ENCODE results near the gene BRD7. TPM values are rescaled to one million over a fixed set of nuclear protein-coding genes. Genes with fewer than 3 reads are reported as not detected.

The BRD7 gene
- total RNA-seq, 1 experiment from 2014 or later: 74.5 TPM

DNA sequence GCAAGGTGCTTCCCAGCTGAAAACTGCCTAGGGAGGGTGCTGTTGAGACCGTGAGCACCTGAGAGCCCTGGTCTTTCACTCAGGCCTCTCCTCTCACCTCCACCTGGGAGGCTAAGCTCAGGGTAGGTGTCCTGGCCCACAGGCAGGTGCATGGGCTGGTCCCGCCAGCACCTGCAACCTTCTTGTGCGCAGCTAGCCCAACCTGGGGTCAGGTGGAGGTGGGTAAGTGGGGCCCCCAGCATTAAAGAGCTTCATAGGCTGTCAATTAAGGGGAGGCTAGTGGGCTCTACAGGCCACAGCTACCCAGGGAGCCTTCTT lies 93.7 kb downstream of the BRD7 start:
- no peak overlapping the region for H3K27ac ChIP-seq
- H3K27me3 ChIP-seq (replicated peaks): no peaks in the 10 kb centered on the region
- H3K4me1 ChIP-seq (replicated peaks): no peaks in the 10 kb centered on the region
- DNase-seq (ENCODE audit: low read depth in 1 of 2, low spot score in 2 of 2): no peak
- no peak overlapping the region for H3K4me3 ChIP-seq
- H3K36me3 ChIP-seq: peaks cover 60% of the 10 kb centered on the region
- peaks cover 3% of the 10 kb centered on the region; the same call in 1 of the 2 replicates for H3K9me3 ChIP-seq (replicated peaks)

DNA sequence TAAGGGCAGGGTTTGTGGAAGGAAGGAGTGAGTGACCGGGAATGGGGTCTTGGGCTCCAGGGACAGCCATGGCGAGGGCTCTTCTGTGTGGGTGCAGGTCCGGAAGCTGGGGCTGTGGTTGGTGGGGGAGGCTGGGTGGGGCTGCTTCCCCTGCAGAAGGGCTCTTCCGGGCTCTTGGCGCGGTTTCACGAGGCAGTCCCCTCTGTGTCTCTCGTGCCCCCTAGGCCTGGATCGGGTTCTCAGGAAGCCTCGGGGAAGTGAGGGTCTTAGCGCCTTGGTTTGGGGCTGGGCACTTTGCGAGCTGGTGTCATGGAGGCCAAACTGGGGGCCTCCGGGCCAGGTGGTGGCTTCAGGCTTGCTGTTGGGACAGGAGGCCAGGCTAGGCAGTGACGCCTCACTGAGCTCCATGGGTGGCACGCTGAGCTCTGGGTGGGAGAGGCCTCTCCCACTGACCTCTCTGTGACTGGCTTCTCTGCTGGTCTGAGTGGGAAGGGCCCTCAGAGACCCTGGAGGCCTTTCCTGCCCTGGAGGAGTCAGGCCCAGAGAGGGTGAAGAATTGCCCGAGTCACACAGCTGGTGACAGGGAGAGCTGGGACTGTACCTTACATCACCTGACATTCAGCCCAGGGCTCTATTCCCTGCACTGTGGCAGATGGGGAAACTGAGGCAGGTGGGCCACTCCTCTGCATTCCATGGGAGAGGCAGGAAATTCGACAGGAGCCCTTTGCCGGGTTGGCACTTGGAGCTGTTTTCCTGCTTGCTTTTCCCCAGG lies 94.3 kb downstream of the BRD7 start:
- DNase-seq (ENCODE audit: low read depth in 1 of 2, low spot score in 2 of 2): no peak
- Histone ChIP-seq H3K9me3 (replicated peaks) (no peaks in the 10 kb centered on the region), H3K4me3 (no peak overlapping the region), H3K4me1 (replicated peaks) (no peaks in the 10 kb centered on the region), H3K27ac (no peak overlapping the region), H3K27me3 (replicated peaks) (no peaks in the 10 kb centered on the region), H3K36me3 (peaks cover 56% of the 10 kb centered on the region)

DNA sequence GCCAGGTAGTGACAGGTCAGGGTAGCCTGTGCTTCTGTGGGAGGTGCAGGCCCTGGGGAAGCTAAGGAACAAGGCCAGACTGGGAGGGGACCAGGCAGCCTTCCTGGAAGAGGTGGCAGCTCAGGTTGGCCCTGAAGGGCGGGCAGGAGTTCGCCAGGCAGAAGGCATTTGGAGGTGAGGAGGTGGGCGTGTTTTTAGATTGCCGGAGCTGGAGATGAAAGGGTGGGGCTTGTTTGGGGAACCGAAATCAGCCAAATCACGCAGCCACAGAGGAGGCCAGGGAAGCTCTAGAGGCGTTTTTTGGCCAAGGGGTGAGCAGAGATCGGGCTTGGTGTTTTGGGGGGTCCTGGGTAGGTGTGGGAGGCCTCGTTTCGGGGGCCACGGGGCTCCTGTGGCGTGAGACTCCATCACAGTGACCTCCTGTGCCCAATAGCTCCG lies 94.9 kb downstream of the BRD7 start:
- Histone ChIP-seq H3K9me3 (replicated peaks) (no peaks in the 10 kb centered on the region), H3K4me1 (replicated peaks) (no peaks in the 10 kb centered on the region), H3K4me3 (no peak overlapping the region), H3K36me3 (peaks cover 57% of the 10 kb centered on the region), H3K27me3 (replicated peaks) (no peaks in the 10 kb centered on the region), H3K27ac (no peak overlapping the region)
- DNase-seq (ENCODE audit: low read depth in 1 of 2, low spot score in 2 of 2): no peak

DNA sequence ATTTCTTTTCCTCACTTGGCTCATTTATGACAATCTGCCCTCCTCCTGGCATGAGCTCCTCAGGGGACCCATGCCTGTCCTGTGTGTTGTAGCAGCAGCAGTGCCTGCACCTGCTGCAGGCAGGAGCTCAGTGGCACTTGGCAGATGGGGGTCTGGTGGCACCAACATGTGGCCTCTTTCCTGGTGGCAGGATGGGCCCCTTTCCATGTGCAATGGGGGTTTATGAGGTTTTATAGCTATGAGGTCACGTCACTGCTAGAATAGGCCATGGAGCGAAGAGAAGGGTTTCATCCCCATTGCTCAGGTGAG lies 95.5 kb downstream of the BRD7 start:
- Histone ChIP-seq H3K4me3 (no peak overlapping the region), H3K9me3 (replicated peaks) (no peaks in the 10 kb centered on the region), H3K36me3 (peaks cover 63% of the 10 kb centered on the region), H3K4me1 (replicated peaks) (no peaks in the 10 kb centered on the region), H3K27me3 (replicated peaks) (no peaks in the 10 kb centered on the region), H3K27ac (no peak overlapping the region)
- DNase-seq (ENCODE audit: low read depth in 1 of 2, low spot score in 2 of 2): no peak

DNA sequence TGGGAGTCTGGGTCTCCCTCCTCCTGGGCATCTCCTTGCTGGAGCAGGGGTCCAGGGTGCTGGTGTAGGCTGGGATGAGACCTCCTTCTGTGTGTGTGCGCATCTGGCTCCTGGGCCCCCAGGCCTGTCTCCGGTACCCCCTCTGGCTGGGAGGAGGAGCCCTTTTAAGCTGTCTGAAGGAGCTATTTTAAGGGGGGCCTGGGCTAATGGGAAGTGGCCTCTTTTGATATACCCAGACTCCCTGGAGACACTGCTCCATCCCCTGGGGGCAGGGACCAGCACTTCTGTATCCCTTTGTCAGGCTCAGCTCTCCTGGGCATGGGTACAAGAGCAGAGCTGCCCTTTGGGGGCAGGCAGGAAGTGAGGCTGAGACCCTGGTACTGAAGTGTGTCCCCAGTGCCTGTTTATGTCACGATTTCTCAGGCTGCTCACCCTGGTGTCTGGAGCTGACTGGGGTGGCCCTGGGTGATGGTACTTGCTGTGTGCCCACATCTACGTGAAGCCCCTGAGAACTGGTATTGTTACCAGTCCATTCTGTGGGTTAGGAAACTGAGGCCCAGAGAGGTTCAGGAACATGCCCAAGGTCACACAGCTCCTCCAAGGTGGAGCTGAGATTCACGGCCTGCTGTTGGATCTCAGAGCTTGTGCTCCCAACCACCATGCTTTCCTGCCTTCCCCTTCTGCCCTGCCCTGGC lies 96.0 kb downstream of the BRD7 start:
- H3K27me3 ChIP-seq (replicated peaks): no peaks in the 10 kb centered on the region
- no peak for DNase-seq (ENCODE audit: low read depth in 1 of 2, low spot score in 2 of 2)

DNA sequence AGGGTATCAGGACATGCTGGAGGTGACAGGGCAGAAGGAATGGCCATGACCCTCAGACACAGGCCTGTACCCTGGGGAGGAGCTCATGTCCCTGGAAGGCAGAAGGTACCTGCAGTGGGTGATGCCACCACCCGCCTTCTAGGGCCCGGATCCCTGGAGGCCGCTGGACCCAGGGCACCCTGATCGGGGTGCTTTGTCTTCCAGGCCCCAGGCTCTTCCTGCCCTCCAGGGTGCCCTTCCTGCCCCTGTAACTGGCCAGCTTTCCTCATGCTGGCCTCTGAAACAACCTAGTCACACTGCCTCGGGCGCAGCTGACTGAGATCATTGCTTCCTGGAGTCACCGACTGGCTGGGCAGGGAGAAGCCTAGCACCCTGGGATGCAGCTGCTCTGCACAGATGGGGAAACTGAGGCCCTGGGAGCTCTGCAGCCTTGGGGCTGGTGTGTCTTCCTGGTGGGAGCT lies 96.6 kb downstream of the BRD7 start:
- H3K4me1 ChIP-seq (replicated peaks): peaks cover 7% of the 10 kb centered on the region
- no peak overlapping the region for H3K27ac ChIP-seq
- H3K4me3 ChIP-seq: no peak overlapping the region
- peaks cover 60% of the 10 kb centered on the region for H3K36me3 ChIP-seq
- no peaks in the 10 kb centered on the region for H3K9me3 ChIP-seq (replicated peaks)
- DNase-seq (ENCODE audit: low read depth in 1 of 2, low spot score in 2 of 2): no peak
- H3K27me3 ChIP-seq (replicated peaks): no peaks in the 10 kb centered on the region

More for the DNA sequence above, 96.0 kb downstream of the BRD7 start:
- no peak overlapping the region for H3K4me3 ChIP-seq
- no peak overlapping the region for H3K27ac ChIP-seq
- H3K36me3 ChIP-seq: peaks cover 62% of the 10 kb centered on the region
- H3K4me1 ChIP-seq (replicated peaks): peaks cover under 1% of the 10 kb centered on the region
- no peaks in the 10 kb centered on the region for H3K9me3 ChIP-seq (replicated peaks)

DNA sequence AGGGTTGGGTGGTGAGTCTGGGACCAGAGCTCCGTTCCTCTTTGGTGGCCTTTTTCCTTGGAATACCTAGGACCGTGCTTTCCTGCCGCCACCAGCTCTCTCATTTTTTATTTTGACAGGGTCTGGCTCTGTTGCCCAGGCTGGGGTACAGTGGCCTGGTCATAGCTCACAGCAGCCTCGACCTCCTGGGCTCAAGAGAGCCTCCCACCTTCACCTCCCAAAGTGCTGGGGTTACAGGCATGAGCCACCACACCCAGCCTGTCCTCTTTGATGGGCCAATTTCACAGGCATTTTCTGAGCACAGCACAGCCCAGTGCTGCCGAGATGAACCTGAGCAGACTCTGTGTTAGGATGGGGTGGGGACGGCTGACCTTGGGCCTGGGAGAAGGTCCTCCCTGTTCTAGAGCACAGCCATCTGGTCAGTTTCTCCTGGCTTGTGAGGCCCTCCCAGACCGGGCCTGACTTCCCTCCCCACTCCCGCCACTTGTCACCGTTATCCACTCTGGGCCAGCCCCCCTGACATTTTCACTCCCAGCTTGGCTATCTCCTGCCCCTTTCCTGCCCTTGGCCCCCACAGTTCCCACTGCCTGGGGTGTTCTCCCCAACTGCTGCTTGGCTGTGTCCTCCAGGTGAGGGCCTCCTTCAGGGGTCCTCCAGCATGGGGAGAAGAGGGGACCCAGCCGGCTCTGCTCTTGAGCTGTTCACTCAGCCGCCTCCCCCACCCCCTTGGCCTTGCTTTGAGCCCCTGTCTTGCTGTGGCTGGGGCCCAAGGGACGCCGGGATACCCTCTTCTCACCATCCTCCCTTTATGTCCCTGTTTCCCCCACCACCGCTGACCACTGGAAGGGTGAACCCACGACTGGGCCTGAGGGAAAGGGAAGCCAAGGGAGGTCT lies 97.4 kb downstream of the BRD7 start:
- peaks cover 15% of the 10 kb centered on the region for H3K4me1 ChIP-seq (replicated peaks)
- no peaks in the 10 kb centered on the region for H3K27me3 ChIP-seq (replicated peaks)
- H3K36me3 ChIP-seq: peaks cover 56% of the 10 kb centered on the region
- no peaks in the 10 kb centered on the region for H3K9me3 ChIP-seq (replicated peaks)
- H3K4me3 ChIP-seq: no peak overlapping the region
- no peak overlapping the region for H3K27ac ChIP-seq
- no peak for DNase-seq (ENCODE audit: low read depth in 1 of 2, low spot score in 2 of 2)

DNA sequence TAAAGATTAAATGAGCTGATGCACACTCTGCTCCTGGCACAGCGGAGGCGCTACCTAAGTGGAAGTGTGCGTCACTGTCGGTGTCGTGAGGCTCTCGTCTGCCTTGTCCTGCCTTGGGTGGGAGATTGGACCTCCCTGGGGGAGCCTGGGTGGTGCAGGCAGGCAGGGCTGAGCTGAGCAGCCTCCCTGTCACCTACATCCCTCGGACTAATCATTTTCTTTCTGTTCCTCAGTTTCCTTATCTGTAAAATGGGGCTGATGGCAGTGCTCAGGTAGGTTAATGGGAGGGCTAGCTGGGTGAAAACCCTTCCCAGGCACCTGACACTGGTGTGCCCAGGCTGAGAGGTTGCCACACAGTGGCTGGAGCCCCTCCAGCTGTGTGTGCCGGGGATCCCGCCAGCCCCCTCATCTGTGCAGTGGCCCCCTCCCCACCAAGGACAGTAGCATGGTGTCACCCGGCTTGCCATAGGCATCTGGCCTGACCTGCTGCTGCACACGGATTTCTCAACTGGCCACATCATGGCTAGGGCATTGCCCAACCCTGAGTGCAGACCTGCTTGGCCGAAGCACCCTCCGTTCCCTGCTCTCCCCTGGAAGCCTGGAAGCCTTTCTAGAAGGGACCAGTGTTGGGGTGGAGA lies 98.2 kb downstream of the BRD7 start:
- Histone ChIP-seq H3K27ac (no peak overlapping the region), H3K36me3 (peaks cover 51% of the 10 kb centered on the region), H3K4me1 (replicated peaks) (peaks cover 22% of the 10 kb centered on the region), H3K9me3 (replicated peaks) (no peaks in the 10 kb centered on the region), H3K27me3 (replicated peaks) (no peaks in the 10 kb centered on the region), H3K4me3 (no peak overlapping the region)
- DNase-seq (ENCODE audit: low read depth in 1 of 2, low spot score in 2 of 2): no peak

DNA sequence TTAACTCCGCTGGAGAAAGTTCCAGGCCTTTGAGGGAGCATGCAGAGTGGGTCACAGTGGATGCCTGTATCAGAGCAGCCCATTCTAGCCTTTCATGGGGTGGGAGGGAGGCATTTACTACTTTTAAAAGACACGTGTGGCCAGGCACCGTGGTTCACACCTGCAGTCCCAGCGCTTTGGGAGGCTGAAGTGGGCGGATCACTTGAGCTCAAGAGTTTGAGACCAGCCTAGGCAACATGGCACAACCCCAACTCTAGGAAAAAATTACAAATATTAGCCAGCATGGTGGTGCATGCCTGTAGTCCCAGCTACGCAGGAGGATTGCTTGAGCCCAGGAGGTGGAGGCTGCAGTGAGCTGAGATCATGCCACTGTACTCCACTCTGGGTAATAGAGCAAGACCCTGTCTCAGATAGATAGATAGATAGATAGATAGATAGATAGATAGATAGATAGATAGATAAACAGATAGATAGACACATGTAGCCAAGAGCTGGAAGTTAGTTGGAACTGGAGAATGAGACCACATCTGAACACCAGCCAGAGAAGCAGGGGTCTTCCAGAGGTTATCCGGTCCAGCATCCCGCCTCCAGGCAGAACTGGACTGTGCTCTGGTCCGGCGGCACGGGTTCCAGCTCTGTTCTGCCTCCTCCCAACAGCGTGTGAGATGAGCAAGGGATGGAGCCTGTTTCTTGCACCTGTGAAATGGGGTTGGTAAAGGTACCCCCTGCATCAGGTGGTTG lies 98.8 kb downstream of the BRD7 start:
- H3K27ac ChIP-seq: no peak overlapping the region
- H3K9me3 ChIP-seq (replicated peaks): no peaks in the 10 kb centered on the region
- no peak overlapping the region for H3K4me3 ChIP-seq
- peaks cover 50% of the 10 kb centered on the region for H3K36me3 ChIP-seq
- no peak for DNase-seq (ENCODE audit: low read depth in 1 of 2, low spot score in 2 of 2)
- no peaks in the 10 kb centered on the region for H3K27me3 ChIP-seq (replicated peaks)
- H3K4me1 ChIP-seq (replicated peaks): peaks cover 29% of the 10 kb centered on the region

DNA sequence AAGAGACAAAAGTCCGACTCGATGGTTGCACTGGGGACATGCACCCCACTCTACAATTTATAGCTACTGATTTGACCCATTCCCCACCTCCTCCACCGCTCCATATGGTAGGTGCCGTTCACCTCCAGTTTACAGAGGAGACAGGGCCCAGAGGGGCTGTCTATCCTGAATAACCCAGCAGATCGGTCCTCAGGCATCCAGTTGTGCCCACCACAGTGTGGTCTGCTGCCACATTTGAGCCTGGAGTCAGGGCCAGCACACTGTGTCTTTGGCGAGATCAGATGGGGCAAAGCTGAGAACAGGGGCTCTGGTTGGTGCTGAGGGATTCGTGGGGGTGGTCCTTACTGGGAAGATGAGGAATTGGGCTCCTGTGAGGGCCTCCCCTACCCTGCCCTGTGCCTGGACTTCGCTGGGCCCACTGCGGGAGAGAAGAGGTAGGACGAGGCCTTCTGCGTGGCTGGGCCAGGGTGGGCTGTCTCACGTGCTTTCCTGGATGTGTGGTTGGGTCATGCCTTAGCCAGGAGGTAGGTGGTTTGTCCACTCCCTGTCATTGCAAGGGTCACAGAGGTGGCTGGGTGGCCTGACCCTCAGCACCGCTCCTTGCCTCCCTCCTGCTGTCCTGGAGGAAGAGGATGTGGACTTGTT lies 99.6 kb downstream of the BRD7 start:
- no peaks in the 10 kb centered on the region for H3K9me3 ChIP-seq (replicated peaks)
- H3K4me3 ChIP-seq: no peak overlapping the region
- H3K27ac ChIP-seq: no peak overlapping the region
- peaks cover 49% of the 10 kb centered on the region for H3K36me3 ChIP-seq
- peaks cover 37% of the 10 kb centered on the region for H3K4me1 ChIP-seq (replicated peaks)
- no peaks in the 10 kb centered on the region for H3K27me3 ChIP-seq (replicated peaks)
- no peak for DNase-seq (ENCODE audit: low read depth in 1 of 2, low spot score in 2 of 2)

DNA sequence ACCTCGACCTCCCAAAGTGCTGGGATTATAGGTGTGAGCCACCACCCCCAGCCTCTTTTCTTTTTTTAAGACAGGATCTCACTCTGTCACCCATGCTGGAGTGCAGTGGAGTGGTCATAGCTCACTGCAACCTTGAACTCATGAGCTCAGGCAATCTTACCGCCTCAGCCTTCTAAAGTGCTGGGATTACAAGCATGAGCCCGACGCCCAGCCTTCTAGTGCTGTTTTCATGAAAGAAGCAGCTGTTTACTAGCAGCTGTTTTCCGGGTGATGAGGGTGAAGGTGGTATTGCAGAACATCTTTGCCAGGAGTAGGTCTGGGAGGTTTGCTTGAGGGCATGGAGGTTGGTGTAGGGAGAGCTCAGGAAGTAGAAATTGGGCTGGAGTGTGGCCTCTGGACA lies 100.4 kb downstream of the BRD7 start:
- Histone ChIP-seq H3K4me1 (replicated peaks) (peaks cover 44% of the 10 kb centered on the region), H3K27ac (no peak overlapping the region), H3K9me3 (replicated peaks) (no peaks in the 10 kb centered on the region), H3K36me3 (peaks cover 46% of the 10 kb centered on the region), H3K27me3 (replicated peaks) (no peaks in the 10 kb centered on the region), H3K4me3 (no peak overlapping the region)
- DNase-seq (ENCODE audit: low read depth in 1 of 2, low spot score in 2 of 2): no peak

DNA sequence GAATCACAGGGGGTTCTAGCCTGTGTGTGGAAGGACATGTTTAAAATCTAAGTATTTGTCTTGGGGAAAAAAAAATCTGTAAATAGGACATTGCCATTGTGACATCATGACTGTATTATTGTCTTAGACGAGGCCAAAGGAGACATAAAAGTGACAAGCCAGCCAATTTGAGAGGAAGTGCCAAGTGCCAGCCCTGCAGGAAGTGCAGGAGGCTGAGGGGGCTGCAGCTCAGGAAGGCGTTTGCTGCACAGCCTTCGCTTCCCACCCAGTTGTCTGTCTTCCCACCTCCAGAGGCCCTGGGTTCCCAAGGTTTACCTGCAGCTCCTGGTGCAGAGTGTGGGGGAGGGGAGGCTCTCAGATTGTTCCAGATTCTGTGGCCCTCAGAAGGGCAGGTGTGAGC lies 101.1 kb downstream of the BRD7 start:
- DNase-seq (ENCODE audit: low read depth in 1 of 2, low spot score in 2 of 2): no peak
- Histone ChIP-seq H3K27me3 (replicated peaks) (no peaks in the 10 kb centered on the region), H3K4me1 (replicated peaks) (peaks cover 50% of the 10 kb centered on the region), H3K9me3 (replicated peaks) (no peaks in the 10 kb centered on the region), H3K27ac (peak overlapping the region; percentile 89), H3K36me3 (peaks cover 39% of the 10 kb centered on the region), H3K4me3 (no peak overlapping the region)
